GM12873 (cell line): ENCODE results near the gene FLRT2.

Experiments used
- TF ChIP-seq, protein P1 (sequence below): IDR thresholded peaks from 2 replicates; pipeline ENCODE4 v1.5.1; 2012; ENCODE audit warnings: low read depth, mild to moderate bottlenecking, moderate library complexity, low read length, control low read depth; ENCODE audit not compliant: insufficient read depth; ENCODE audit errors: missing control alignments

FLRT2 gene

DNA sequence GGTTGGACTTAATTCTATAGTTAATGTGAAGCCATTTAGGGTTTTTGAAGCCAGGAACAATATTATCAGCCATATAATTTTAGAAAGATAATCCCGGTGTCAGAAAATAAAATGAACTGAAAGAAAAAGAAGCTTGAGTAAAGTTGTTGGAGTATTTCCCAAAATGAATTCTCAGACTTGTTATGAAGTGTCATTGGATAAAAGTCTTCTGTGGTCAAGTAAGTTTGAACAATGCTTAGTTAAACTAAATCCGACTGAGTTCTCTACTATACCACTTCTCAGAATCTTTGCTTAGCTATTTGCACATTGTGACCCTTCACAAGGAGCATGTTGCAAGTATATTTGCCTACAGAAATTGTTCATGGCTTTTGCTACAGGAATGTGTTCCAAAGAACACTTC is 17.5 kb upstream of the FLRT2 start:
- TF ChIP-seq, protein P1, sequence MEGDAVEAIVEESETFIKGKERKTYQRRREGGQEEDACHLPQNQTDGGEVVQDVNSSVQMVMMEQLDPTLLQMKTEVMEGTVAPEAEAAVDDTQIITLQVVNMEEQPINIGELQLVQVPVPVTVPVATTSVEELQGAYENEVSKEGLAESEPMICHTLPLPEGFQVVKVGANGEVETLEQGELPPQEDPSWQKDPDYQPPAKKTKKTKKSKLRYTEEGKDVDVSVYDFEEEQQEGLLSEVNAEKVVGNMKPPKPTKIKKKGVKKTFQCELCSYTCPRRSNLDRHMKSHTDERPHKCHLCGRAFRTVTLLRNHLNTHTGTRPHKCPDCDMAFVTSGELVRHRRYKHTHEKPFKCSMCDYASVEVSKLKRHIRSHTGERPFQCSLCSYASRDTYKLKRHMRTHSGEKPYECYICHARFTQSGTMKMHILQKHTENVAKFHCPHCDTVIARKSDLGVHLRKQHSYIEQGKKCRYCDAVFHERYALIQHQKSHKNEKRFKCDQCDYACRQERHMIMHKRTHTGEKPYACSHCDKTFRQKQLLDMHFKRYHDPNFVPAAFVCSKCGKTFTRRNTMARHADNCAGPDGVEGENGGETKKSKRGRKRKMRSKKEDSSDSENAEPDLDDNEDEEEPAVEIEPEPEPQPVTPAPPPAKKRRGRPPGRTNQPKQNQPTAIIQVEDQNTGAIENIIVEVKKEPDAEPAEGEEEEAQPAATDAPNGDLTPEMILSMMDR, result no peak

GRCh38 chr14:85514487-85514886 is 15.5 kb upstream of the FLRT2 start:
- TF ChIP-seq, protein P1, result no peak

- TF ChIP-seq, protein P1, result no peak
Measured at GRCh38 chr14:85516239-85517113, 13.5 kb upstream of the FLRT2 start.

- TF ChIP-seq, protein P1, result no peak
Measured at GRCh38 chr14:85517114-85517688, 12.7 kb upstream of the FLRT2 start.

DNA sequence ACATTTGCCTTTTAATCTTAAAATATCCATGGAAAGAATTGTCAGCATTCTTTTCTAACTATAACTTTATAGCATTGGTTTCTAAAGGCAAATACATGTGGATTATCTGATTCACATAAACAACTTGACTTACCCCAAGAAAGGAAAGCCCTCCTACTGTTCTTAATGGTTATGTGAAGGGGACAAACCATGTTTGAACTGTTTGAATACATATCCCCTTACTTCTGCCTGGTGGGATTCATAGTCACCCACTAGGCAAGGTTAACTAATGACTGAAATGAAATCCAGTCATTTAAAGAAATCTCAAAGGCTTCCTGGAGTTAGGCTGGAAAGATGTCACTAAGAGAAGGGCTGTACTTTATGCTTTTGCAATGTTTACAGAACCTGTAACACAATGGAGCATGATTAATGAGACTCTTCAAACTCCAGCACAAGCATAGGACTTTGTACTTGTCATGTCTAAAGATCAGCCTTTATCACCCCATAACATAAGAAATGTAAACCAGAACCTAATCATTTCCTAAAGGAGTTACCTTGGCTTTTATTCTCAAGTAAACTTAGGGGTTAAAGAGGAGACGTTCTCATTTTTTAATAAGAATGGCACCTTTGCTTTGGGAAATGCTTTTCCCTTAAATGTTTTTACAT is 10.2 kb upstream of the FLRT2 start:
- TF ChIP-seq, protein P1, result no peak

DNA sequence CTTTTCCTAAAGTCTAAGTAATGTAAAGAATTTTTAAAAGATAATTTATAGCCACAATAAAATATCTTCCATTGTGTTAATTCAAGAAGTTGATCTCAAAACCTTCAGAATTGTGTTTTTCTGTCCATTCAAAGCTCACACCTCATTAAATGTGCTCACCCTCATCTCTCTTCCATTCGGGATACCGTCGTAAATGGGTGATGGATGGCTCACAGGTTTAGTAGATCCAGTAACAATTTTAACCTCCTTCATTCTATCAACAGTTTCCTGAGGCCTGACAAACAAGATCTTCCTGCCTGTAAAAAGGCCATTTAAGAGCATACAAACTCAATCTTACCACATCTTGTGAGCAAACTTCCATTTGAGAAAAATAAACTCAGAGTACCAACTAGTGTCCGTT is 9.4 kb upstream of the FLRT2 start:
- TF ChIP-seq, protein P1, result no peak

DNA sequence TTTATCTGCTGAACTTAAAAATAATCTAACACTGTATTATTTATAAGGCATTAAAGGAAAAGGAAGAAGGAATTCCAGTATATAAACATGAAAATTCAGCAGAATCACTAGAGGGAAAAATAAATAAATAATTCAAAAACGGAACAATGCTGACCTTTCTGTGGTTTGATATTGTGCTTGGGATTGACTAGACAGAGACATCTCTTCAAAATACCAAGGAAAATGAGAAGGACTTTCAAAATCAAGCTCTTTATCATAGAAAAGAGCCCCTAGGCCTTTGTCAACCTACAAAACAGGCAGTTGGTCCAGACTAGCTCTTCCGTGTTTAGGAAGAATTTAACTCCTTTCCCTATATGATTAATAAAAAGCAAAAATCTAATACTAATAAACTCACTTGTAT is 6.3 kb upstream of the FLRT2 start:
- TF ChIP-seq, protein P1, result no peak
